ENCODE results near the gene RELL1.

Gene RELL1

DNA sequence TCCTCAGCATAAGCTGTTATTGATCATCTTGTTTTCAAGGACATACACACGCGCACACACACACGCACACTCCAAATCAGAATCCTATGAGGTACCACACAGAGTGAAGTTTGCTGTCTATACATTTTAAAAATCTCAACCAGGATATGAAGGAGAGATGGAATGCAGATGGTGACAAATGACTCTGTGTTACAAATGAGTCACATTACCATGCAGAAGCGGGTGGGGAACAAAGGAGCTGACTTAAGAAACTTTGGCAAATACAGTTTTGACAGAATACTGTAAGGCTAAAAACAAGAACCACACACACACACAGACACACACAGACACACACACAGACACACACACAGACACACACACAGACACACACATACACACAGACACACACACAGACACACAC lies 81.7 kb downstream of the RELL1 start:
- TF ChIP-seq, protein P1, sequence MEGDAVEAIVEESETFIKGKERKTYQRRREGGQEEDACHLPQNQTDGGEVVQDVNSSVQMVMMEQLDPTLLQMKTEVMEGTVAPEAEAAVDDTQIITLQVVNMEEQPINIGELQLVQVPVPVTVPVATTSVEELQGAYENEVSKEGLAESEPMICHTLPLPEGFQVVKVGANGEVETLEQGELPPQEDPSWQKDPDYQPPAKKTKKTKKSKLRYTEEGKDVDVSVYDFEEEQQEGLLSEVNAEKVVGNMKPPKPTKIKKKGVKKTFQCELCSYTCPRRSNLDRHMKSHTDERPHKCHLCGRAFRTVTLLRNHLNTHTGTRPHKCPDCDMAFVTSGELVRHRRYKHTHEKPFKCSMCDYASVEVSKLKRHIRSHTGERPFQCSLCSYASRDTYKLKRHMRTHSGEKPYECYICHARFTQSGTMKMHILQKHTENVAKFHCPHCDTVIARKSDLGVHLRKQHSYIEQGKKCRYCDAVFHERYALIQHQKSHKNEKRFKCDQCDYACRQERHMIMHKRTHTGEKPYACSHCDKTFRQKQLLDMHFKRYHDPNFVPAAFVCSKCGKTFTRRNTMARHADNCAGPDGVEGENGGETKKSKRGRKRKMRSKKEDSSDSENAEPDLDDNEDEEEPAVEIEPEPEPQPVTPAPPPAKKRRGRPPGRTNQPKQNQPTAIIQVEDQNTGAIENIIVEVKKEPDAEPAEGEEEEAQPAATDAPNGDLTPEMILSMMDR (conservative IDR thresholded peaks at IDR 0.05), result no peak
- TF ChIP-seq ZFX (IDR thresholded peaks at IDR 0.05), result no peak
- no peak overlapping the region for H3K27ac ChIP-seq

DNA sequence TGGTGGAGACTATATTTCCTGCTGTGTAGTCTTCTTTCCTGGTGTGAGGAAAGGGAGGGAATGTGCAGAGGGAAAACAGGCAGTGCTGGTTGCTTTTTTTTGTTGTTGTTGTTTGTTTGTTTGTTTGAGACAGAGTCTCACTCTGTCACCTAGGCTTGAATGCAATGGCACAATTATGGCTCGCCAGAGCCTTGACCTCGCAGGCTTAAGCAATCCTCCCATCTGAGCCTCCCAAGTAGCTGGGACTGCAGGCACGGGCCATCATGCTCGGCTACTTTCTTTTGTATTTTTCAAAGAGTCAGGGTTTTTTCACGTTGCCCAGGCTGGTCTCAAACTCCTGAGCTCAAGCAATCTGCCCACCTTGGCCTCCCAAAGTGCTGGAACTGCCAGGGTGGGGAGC lies 82.5 kb downstream of the RELL1 start:
- H3K27ac ChIP-seq, result no peak overlapping the region
- TF ChIP-seq, protein P1 (conservative IDR thresholded peaks at IDR 0.05), result no peak
- no peak for TF ChIP-seq ZFX (IDR thresholded peaks at IDR 0.05)

DNA sequence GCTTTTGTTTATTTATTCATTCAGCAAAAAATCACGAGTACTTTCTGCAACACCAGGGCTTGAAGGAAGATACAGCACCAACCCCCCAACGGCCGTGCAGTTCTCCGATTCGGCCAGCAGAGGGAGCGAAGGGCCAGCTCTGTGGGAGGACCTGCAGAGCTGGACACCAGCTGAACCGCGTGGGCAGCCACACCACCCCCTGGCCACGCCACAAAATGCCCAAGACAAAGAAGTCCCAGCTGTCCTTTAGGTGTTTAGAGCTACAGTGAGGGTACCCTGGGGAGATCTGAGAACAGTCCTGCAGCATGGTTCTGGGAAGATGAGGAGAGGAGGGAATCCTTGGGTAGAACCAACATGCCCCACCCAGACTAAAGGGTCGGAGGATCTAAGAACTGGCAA lies 83.1 kb downstream of the RELL1 start:
- TF ChIP-seq, protein P1 (conservative IDR thresholded peaks at IDR 0.05), result peak; percentile 95
- TF ChIP-seq ZFX (IDR thresholded peaks at IDR 0.05), result no peak
- no peak overlapping the region for H3K27ac ChIP-seq

DNA sequence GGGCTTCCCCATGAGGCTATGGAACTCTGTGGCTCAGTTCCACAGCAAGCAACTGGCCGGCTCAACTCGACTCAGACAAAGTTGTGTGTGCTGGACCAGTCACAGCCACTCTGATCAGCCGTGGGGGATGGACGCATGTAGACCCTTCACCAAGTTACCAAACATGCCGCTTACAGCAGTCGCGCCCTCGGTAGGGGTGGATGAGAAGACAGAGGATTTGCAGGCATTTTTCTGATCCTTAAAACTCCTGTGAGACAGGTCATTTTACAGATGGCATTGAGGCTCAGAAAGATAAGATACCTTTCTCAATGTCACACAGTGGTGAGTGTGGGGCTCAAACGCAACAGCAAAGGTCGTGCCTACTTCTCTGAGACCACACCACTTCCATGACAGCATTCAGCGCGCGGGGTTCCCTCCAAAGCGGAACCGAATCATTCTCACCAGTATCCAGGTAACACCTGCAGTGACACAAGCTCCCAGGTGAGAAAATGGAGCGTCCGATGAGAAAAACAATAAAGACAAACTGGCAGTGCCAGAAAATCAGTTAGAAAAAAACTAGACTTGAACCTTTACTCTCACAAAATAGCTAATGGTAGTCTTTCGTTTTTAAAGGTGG lies 83.6 kb downstream of the RELL1 start:
- TF ChIP-seq ZFX (IDR thresholded peaks at IDR 0.05), result no peak
- TF ChIP-seq, protein P1 (conservative IDR thresholded peaks at IDR 0.05), result 0 out of 2 replicates have a peak, but pooled peaks have one; percentile 40
- no peak overlapping the region for H3K27ac ChIP-seq

DNA sequence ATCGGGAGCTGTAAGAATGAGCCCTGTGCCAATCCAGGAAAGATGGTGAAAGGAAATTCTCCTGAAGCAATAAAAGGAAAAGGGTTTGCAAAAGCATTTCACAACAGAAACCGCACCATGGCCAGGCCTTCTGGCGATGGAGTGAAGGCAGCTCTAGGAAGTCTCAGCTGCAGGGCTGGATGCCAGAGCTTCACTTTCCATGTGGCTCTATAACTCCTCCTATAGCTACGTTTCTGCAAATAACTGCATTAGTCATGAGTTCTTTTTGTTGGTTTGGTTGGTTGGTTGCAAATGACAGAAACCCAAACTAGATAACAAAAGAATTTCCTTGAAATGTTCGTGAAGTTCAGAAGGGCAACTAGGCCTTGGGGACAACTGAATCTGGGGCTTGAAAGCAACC lies 84.6 kb downstream of the RELL1 start:
- TF ChIP-seq, protein P1 (conservative IDR thresholded peaks at IDR 0.05), result no peak
- no peak for TF ChIP-seq ZFX (IDR thresholded peaks at IDR 0.05)
- no peak overlapping the region for H3K27ac ChIP-seq

DNA sequence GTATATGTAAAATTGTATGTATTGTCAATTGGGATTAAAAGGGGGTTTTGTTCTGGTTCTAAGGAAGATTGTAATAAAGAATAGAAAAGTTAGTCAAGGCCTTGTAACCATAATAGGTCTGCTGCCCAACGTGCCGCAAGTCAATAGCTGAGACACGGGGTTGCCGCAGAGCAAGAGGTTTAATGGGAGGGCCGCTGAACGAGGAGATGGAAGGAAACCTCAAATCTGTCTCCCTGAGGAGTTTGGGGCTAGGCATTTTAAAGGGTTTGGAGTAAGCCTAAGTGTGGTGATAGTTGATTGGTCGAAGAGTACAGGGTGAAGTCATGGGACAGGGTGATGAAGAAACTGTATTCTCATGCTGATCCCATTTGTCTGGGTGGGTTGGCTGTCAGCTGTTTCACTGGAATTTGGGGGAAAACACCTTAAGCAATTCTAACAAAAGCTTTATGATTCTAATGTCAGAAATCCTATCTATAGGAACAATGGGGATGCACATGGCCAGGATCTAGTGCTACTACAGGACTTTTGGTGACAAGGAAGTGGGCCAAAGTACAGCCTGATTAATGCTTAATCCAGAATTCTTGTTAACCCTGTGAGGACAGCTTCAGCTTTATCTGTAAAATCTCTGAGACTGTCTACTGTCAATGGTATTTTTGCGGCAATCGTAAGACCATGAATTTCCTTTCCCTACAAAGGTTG lies 86.9 kb downstream of the RELL1 start:
- TF ChIP-seq, protein P1 (conservative IDR thresholded peaks at IDR 0.05), result no peak
- no peak for TF ChIP-seq ZFX (IDR thresholded peaks at IDR 0.05)
- no peak overlapping the region for H3K27ac ChIP-seq

DNA sequence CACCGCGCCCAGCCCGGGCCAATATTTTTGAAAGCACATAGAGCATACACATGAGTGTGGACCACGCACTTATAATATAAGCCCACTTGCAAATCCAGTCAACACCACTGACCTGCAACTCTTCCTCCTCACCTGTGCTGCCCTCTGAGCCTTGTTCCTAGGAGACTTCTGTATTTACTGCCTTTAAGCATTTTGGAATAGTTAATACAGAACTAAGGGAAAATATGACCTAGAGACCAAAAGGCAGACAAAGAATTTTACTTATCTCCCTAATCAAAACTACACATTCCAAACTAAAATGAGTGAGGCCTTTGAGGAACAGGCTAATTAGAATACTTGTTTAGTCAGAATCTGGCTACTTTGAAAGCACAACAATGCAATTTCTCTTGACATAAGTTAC lies 89.1 kb downstream of the RELL1 start:
- H3K27ac ChIP-seq, result no peak overlapping the region
- no peak for TF ChIP-seq ZFX (IDR thresholded peaks at IDR 0.05)
- TF ChIP-seq, protein P1 (conservative IDR thresholded peaks at IDR 0.05), result no peak
